Measurements from ENCODE around the gene STT3B. TPM values are rescaled to one million over a fixed set of nuclear protein-coding genes. Genes with fewer than 3 reads are reported as not detected.

STT3B gene
- total RNA-seq, 2 donors from 2014 or later: 78.0 to 87.5 TPM

DNA sequence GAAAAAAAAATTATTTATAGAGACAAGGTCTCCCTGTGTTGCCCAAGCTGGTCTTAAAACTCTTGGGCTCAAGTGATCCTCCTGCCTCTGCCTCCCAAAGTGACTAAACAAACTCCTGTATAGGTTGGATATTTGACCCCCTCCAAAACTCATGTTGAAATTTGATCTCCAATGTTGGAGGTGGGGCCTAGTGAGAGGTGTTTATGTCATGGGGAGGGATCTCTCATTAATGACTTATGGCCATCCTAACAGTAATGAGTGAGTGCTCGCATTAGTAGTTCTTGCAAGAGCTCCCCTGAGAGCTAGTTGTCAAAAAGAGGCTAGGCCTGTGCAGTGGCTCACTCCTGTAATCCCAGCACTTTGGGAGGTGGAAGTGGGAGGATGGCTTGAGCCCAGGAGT, 141.2 kb downstream of the STT3B start:
- H3K4me3 ChIP-seq: no peak overlapping the region
- no peak for DNase-seq (ENCODE audit: low spot score)
- no peak for TF ChIP-seq CTCF (IDR thresholded peaks at IDR 0.05)
- no peaks in the 10 kb centered on the region for H3K36me3 ChIP-seq
- no peaks in the 10 kb centered on the region for H3K27me3 ChIP-seq
- no peaks in the 10 kb centered on the region for H3K9me3 ChIP-seq
- H3K27ac ChIP-seq: no peak overlapping the region
- no peaks in the 10 kb centered on the region for H3K4me1 ChIP-seq

- peak; percentile 23 for DNase-seq (ENCODE audit: low spot score)
- no peak for TF ChIP-seq CTCF (IDR thresholded peaks at IDR 0.05)
- H3K27ac ChIP-seq: no peak overlapping the region
- no peaks in the 10 kb centered on the region for H3K4me1 ChIP-seq
- no peaks in the 10 kb centered on the region for H3K36me3 ChIP-seq
- no peaks in the 10 kb centered on the region for H3K9me3 ChIP-seq
- no peaks in the 10 kb centered on the region for H3K27me3 ChIP-seq
- no peak overlapping the region for H3K4me3 ChIP-seq
Observed at GRCh38 chr3:31676556-31676955, 143.8 kb downstream of the STT3B start.

DNA sequence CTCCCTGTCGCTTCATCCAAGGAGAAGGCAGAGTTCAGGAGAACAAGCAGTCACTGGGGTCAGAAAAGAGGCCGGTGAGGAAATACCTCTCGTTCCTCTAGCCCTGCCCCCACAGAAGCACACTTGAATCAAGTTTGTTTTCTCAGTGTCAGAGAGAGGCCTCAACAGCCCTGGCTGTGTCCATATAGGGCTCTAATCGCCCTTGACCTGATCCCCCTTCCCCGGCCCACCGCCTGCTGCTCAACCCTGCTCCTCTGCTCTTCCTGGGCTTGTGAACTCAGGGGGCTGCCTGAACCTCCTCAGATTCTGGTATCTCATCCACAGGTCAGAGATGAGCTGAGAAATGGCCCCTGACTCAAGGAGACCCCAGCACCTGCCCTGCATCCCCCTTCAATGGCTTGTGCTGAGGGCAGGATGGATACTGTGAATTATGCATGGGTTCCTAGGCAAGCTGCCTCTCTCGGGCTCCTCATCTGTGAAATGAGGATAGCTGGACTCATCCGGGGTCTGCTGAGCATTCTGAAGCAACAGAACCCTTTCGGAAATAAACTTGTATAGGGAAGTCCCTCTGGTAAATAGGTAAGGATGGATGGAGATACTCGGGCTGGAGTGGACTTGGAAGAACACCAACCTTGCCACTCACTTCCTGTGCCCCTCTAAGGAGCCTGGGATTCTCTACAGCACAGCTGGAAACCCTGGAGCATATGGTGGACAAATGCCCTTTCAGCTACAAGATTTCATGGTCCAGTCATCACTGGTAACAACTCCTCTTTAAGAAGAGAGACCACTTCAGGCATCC, 147.5 kb downstream of the STT3B start:
- H3K27me3 ChIP-seq: no peaks in the 10 kb centered on the region
- H3K27ac ChIP-seq: no peak overlapping the region
- H3K36me3 ChIP-seq: no peaks in the 10 kb centered on the region
- DNase-seq (ENCODE audit: low spot score): peak; percentile 48
- H3K4me1 ChIP-seq: no peaks in the 10 kb centered on the region
- no peak for TF ChIP-seq CTCF (IDR thresholded peaks at IDR 0.05)
- no peaks in the 10 kb centered on the region for H3K9me3 ChIP-seq
- no peak overlapping the region for H3K4me3 ChIP-seq

All from right atrium auricular region (tissue), 2 donors.